Lower lobe of right lung (tissue), 2 donors: ENCODE data around the gene YPEL2. TPM values are rescaled to one million over a fixed set of nuclear protein-coding genes. Genes with fewer than 3 reads are reported as not detected.

ENCODE experiments used
- ATAC-seq, 2 donors: fragments of 200-7000 bp; cut with Tn5 transposase; one replicate each; pipeline ENCODE4 v1.9.1; 2020 to 2022; ENCODE audit warnings: mild to moderate bottlenecking in 2 of 2, moderate library complexity in 2 of 2
- DNase-seq: peaks from one replicate; pipeline ENCODE4 v3.0.0-alpha.2; 2020
- H3K27ac ChIP-seq: fragments of 200-600 bp; one replicate; pipeline ENCODE4 v1.8.0; 2022
- H3K27me3 ChIP-seq: fragments of 200-600 bp; one replicate; pipeline ENCODE4 v1.8.0; 2022; ENCODE audit warnings: low read depth
- H3K36me3 ChIP-seq: fragments of 200-600 bp; one replicate; pipeline ENCODE4 v1.8.0; 2022; ENCODE audit warnings: mild to moderate bottlenecking
- H3K4me1 ChIP-seq: fragments of 200-600 bp; one replicate; pipeline ENCODE4 v1.8.0; 2022
- H3K4me3 ChIP-seq: fragments of 200-600 bp; one replicate; pipeline ENCODE4 v1.8.0; 2022; ENCODE audit warnings: mild to moderate bottlenecking
- H3K9me3 ChIP-seq: fragments of 200-600 bp; one replicate; pipeline ENCODE4 v1.8.0; 2022
- intact Hi-C: fragments of 100-400 bp; cut with DNase I; formaldehyde crosslinking; loops from one replicate; pipeline ENCODE4 v1.11.0; 2022
- total RNA-seq: library from RNA; stranded (reverse); fragmentation: NEBNext Ultra II Directional; extraction: Animal tissue kit (Norgen Biotek cat#: 25700); gene quantifications from one replicate; pipeline ENCODE4 v1.2.1, GENCODE V29; 2021
- TF ChIP-seq, protein P1 (sequence below): fragments of 200-600 bp; IDR thresholded peaks from one replicate; pipeline ENCODE4 v1.8.0; 2022; ENCODE audit warnings: antibody characterized with exemption, mild to moderate bottlenecking
- donor health status: DM: no; HTN: yes; CAD: no; lungs with severe emphysema.

The YPEL2 gene
- total RNA-seq, 1 donor from 2014 or later, result 22.9 TPM

DNA sequence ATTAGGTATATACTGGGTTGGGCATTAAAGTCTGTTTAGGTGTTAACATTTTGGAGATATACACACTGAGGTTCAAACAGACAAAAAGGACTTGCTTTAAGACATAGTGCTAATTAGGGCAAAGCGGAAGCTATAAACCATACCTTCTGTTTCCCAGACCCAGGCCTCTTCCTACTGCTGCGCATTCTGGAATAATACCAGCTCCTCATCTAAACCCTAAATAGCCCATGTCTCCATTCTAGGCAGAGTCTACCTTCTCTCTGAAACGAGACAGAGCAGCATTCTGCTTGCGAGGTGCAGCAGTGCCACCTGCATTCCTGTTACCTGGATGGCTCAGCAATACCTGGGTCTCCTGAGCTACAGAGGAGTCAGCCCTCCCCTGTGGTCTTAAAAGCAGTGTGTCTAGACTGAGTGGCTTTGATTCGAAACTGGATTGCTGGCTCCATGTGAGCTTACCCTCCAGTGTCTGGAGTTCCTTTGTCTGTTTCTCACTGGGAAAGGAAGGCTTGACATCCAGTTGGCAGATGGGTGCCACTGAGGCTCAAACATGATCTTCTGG is 6.4 kb downstream of the YPEL2 start:
- intact Hi-C loops, result no loop called here

GRCh38 chr17:59338498-59338897 is 7.0 kb downstream of the YPEL2 start:
- Histone ChIP-seq H3K4me3 (no peak overlapping the region), H3K4me1 (peaks cover 59% of the 10 kb centered on the region), H3K27me3 (no peaks in the 10 kb centered on the region), H3K9me3 (no peaks in the 10 kb centered on the region), H3K36me3 (no peaks in the 10 kb centered on the region), H3K27ac (no peak overlapping the region)
- intact Hi-C loops, result no loop called here
- ATAC-seq (no peak), DNase-seq (no peak)
- TF ChIP-seq, protein P1, sequence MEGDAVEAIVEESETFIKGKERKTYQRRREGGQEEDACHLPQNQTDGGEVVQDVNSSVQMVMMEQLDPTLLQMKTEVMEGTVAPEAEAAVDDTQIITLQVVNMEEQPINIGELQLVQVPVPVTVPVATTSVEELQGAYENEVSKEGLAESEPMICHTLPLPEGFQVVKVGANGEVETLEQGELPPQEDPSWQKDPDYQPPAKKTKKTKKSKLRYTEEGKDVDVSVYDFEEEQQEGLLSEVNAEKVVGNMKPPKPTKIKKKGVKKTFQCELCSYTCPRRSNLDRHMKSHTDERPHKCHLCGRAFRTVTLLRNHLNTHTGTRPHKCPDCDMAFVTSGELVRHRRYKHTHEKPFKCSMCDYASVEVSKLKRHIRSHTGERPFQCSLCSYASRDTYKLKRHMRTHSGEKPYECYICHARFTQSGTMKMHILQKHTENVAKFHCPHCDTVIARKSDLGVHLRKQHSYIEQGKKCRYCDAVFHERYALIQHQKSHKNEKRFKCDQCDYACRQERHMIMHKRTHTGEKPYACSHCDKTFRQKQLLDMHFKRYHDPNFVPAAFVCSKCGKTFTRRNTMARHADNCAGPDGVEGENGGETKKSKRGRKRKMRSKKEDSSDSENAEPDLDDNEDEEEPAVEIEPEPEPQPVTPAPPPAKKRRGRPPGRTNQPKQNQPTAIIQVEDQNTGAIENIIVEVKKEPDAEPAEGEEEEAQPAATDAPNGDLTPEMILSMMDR, result no peak

More for the DNA sequence above, 6.4 kb downstream of the YPEL2 start:
- Histone ChIP-seq H3K4me1 (peaks cover 62% of the 10 kb centered on the region), H3K27ac (no peak overlapping the region), H3K27me3 (no peaks in the 10 kb centered on the region), H3K4me3 (no peak overlapping the region), H3K9me3 (no peaks in the 10 kb centered on the region), H3K36me3 (no peaks in the 10 kb centered on the region)
- TF ChIP-seq, protein P1, result no peak
- DNase-seq, result no peak
- no peak for ATAC-seq

GRCh38 chr17:59341922-59342321 is 10.5 kb downstream of the YPEL2 start:
- DNase-seq (no peak), ATAC-seq (no peak)
- Histone ChIP-seq H3K9me3 (no peaks in the 10 kb centered on the region), H3K36me3 (no peaks in the 10 kb centered on the region), H3K27ac (no peak overlapping the region), H3K4me1 (peaks cover 44% of the 10 kb centered on the region), H3K4me3 (no peak overlapping the region), H3K27me3 (no peaks in the 10 kb centered on the region)
- TF ChIP-seq, protein P1, result no peak
- intact Hi-C loops, result no loop called here

GRCh38 chr17:59342681-59343131 is 11.3 kb downstream of the YPEL2 start:
- Histone ChIP-seq H3K27me3 (no peaks in the 10 kb centered on the region), H3K9me3 (no peaks in the 10 kb centered on the region), H3K36me3 (no peaks in the 10 kb centered on the region), H3K27ac (no peak overlapping the region), H3K4me3 (no peak overlapping the region), H3K4me1 (peaks cover 48% of the 10 kb centered on the region)
- TF ChIP-seq, protein P1, result no peak
- intact Hi-C loops, result no loop called here
- no peak for ATAC-seq
- no peak for DNase-seq

- TF ChIP-seq, protein P1, result no peak
- intact Hi-C loops, result no loop called here
- Histone ChIP-seq H3K4me1 (peaks cover 52% of the 10 kb centered on the region), H3K27ac (no peak overlapping the region), H3K4me3 (no peak overlapping the region), H3K36me3 (no peaks in the 10 kb centered on the region), H3K9me3 (no peaks in the 10 kb centered on the region), H3K27me3 (no peaks in the 10 kb centered on the region)
- ATAC-seq (no peak), DNase-seq (no peak)
Measured at GRCh38 chr17:59345476-59345875, 14.0 kb downstream of the YPEL2 start.
